Epithelial cell of prostate (primary cell): Measurements from ENCODE around the gene XXYLT1.
"Not testable (repeated sequence)": the region's sequence is repeated elsewhere in the genome, so short reads cannot be mapped to it uniquely, and the experiment has no call there.

Experiments used
- DNase-seq: peaks from one replicate; pipeline ENCODE4 v3.0.0-alpha.2; 2011; ENCODE audit warnings: low read depth, low spot score
- H3K27ac ChIP-seq: fragments of 450-650 bp; 2 replicates; pipeline ENCODE4 v1.5.1; 2017; ENCODE audit warnings: mild to moderate bottlenecking

The XXYLT1 gene

GRCh38 chr3:195060531-195061291 lies 210.2 kb downstream of the XXYLT1 start:
- H3K27ac ChIP-seq: no peak overlapping the region
- no peak for DNase-seq

DNA sequence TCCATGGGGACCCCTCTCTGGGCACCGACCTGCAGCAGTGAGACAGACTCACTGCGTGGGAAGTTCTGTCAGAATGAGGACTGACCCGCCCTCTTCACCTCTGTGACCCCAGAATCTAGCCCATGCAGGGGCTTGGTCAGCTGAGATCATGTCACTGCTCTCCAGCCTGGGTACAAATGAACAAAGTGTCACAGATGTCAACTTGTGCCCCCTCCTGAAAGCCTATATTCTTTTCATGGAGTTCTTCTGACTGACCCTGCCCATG lies 210.8 kb downstream of the XXYLT1 start:
- DNase-seq: no peak
- no peak overlapping the region for H3K27ac ChIP-seq

- no peak for DNase-seq
- no peak overlapping the region for H3K27ac ChIP-seq
Measured at GRCh38 chr3:195059471-195060216, 211.3 kb downstream of the XXYLT1 start.

GRCh38 chr3:195059006-195059350 lies 212.0 kb downstream of the XXYLT1 start:
- no peak for DNase-seq
- H3K27ac ChIP-seq: no peak overlapping the region

DNA sequence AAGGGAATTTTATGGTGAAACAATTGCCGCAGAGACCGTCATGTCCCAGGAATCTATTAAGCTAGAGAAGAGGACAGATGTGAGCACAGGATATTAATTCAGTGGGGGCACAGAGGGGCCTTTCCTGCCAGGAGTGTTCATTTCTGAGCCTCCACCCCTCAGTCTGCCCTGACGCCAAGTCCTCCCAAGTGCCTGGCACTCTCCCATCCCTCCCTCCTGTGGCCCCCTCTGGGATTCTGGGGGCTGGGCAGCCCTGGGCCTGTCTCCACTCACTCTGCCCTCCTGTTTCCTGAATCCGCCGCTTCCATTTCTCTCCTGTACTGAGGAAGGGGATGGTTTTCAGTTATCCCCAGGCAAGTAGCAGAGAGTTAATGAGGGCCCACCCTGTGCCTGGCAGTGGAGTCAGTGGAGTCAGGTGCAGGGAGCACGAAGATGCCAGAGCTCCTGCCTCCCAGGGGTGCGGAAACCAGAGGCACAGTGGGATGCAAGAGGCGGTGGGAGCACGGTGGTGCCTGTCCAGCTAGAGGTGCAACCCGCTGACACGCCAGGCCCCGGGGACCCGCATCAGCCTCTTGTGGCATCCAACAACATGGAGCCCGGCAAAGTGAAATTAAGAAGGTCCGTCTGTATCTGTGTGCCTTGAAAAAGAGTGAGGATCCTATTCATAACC lies 212.5 kb downstream of the XXYLT1 start:
- H3K27ac ChIP-seq: no peak overlapping the region
- DNase-seq: no peak

- no peak for DNase-seq
- H3K27ac ChIP-seq: no peak overlapping the region
Measured at GRCh38 chr3:195057716-195058115, 213.2 kb downstream of the XXYLT1 start.

DNA sequence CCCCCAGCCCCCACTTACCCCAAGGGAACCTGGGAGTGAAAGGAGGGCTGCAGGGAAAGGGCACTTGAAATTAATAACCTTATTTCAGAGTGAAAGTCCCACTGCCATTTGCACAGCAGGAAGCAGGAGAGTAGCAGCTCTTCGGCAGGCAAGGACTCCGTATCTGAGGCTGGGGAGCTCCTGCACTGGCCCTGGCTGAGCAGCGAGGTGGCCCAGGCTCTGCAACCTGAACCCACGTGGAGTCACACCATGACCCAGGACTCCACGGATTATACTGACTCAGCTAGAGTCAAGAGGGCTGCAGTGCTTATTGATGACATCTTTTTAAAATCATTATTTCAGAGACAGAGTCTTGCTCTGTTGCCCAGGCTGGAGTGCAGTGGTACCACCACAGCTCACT lies 214.5 kb downstream of the XXYLT1 start:
- DNase-seq: no peak
- no peak overlapping the region for H3K27ac ChIP-seq

DNA sequence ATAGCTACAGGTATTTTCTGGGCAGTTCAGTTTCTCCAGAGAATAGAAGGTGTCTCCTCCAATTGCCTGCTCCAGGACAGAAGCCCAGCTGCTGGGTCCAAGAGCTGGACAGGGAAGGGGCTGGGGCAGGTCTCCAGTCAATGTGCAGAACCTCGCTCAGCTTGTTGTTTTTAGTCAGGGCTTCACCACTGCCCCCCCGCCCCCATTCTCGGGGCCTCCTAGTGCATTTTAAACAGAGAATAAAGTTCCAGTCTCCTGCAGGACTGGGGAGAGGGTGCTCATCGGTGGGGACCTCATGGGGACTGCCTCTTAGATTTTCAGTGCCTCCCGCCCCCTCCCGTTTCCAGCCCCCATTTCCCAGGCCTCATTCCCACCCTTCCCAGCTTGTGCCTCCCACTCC lies 216.6 kb downstream of the XXYLT1 start:
- no peak for DNase-seq
- H3K27ac ChIP-seq: no peak overlapping the region

GRCh38 chr3:195052939-195053338 lies 218.0 kb downstream of the XXYLT1 start:
- H3K27ac ChIP-seq: no peak overlapping the region
- DNase-seq: no peak

GRCh38 chr3:195050296-195050695 lies 220.7 kb downstream of the XXYLT1 start:
- not testable (repeated sequence) for H3K27ac ChIP-seq, DNase-seq

DNA sequence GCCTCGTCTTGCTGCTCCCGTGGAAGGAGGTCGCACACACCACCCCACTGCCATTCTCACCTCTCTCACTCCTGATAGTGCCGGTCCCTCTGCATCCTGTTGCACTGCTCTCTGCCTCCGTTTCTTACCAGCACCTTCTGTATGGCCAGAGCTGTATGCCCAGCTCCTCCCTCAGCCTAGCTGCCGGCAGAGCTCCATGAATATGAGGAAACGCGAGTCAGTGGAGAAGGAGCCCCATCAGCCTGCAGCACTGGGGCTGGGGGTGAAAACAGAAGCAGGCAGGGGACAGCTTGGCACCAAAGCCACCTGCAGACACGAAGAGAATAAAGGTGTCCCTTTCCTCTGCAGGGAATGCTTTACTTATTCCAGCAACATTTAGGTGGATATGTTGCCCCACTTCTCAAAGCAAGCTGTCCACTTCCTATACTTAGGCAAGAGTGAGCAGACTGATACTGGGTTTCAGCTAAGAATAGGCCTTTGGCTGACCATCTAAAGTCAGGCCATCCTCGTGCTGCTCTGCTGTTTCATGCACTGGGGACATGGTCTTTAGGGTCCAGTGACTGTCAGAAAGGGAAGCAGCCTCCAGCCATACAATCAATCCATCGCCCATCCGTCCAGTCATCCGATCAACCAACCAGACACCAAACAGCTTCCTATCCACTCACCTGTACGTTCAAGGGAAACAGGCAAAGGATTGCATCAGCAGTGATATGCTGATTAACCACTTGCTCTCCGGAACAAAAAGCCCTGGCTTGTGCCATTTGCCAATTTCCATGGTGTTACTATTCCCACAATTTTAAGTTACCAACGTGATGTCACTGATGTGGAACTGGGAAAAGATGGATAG lies 222.7 kb downstream of the XXYLT1 start:
- DNase-seq: no peak
- H3K27ac ChIP-seq: no peak overlapping the region

DNA sequence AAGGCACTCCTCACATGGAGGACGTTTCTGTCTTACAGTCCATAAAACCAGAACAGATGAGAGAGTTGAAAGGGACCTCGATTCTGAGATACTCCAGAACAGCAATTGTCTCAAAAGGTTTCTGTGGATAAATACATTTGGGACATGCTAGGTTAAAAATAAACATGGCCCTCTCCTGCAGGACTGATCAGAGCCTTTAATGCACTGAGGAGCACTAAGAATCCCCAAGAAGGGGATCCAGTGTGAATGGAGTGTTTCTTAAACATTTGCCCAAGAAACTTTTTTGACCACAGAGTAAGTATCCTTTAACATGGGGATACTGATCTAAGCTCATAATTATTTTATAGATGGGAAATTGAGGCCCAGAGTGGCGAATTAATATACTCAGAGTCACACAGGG lies 223.4 kb downstream of the XXYLT1 start:
- DNase-seq: no peak
- H3K27ac ChIP-seq: no peak overlapping the region

- no peak overlapping the region for H3K27ac ChIP-seq
- no peak for DNase-seq
Measured at GRCh38 chr3:195046441-195046840, 224.5 kb downstream of the XXYLT1 start.

GRCh38 chr3:195045481-195046210 lies 225.3 kb downstream of the XXYLT1 start:
- no peak for DNase-seq
- no peak overlapping the region for H3K27ac ChIP-seq

- DNase-seq: no peak
- no peak overlapping the region for H3K27ac ChIP-seq
Measured at GRCh38 chr3:195044411-195044810, 226.5 kb downstream of the XXYLT1 start.

DNA sequence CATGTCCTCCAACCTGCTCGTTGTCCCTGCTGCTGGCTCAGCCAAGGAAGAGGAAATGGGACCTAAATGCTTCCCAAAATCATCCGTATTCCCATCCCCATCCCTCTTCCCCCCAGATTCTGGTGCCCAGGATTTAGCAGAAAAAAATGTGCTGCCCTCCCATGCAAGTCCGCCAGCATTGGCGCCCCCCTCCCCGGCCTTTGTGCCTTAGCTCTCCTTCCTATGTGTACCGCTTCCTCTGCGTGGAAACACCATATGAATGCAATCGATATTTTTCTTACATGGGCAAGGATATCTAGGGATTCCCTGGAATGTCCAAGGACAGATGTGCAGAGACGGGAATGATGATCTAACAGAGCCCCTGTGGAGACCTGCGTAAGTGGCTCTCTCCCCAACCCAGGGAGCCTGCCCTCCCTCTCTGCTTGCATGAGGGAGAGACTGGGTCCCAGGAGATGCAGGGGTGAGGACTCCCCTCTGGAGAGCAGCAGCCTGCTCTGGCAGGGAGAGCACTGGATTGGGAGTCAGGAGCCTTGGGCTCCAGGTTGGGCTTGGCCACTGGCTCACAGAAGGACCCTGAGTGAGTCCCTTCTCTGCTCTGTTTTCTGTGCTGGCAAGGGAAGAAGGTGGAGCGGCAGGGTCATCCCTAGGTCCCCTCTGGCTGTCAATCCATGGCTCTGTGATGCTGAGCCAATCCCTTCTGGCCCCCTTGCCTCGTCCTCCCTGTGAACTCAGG lies 227.2 kb downstream of the XXYLT1 start:
- no peak for DNase-seq

GRCh38 chr3:195042743-195043606 lies 228.0 kb downstream of the XXYLT1 start:
- no peak for DNase-seq
- peak overlapping the region; percentile 31 for H3K27ac ChIP-seq

More for the DNA sequence above, 227.2 kb downstream of the XXYLT1 start:
- no peak overlapping the region for H3K27ac ChIP-seq
